Endodermal cell (in vitro differentiated cells): Measurements from ENCODE around the gene TECTA. TPM values are rescaled to one million over a fixed set of nuclear protein-coding genes. Genes with fewer than 3 reads are reported as not detected.

ENCODE experiments used
- DNase-seq: peaks from one replicate; pipeline ENCODE4 v3.0.0-alpha.2; 2017
- H3K27ac ChIP-seq: 2 replicates; pipeline ENCODE4 v1.5.1; 2013; ENCODE audit warnings: mild to moderate bottlenecking, low read depth, low read length, moderate library complexity
- H3K27me3 ChIP-seq: 2 replicates; pipeline ENCODE4 v1.6.1; 2013; ENCODE audit warnings: mild to moderate bottlenecking, low read length, moderate library complexity; ENCODE audit not compliant: insufficient read depth, control insufficient read depth, poor library complexity, severe bottlenecking
- H3K36me3 ChIP-seq: 2 replicates; pipeline ENCODE4 v1.7.0; 2013; ENCODE audit warnings: mild to moderate bottlenecking, low read length, moderate library complexity; ENCODE audit not compliant: control insufficient read depth, insufficient read depth
- H3K4me1 ChIP-seq: one replicate; pipeline ENCODE4 v1.7.0; 2013; ENCODE audit warnings: low read length; ENCODE audit not compliant: control insufficient read depth, insufficient read depth
- H3K4me3 ChIP-seq: 2 replicates; pipeline ENCODE4 v1.5.1; 2013; ENCODE audit warnings: mild to moderate bottlenecking, low read length, moderate library complexity
- H3K9ac ChIP-seq: 2 replicates; pipeline ENCODE4 v1.6.1; 2013; ENCODE audit warnings: mild to moderate bottlenecking, low read length, moderate library complexity; ENCODE audit not compliant: poor library complexity, severe bottlenecking; ENCODE audit errors: extremely low read depth
- H3K9me3 ChIP-seq: 2 replicates; pipeline ENCODE4 v1.6.1; 2013; ENCODE audit warnings: mild to moderate bottlenecking, low read length, moderate library complexity; ENCODE audit not compliant: control insufficient read depth
- H3K27ac Mint-ChIP-seq: 2 replicates; pipeline ENCODE4 v1.8.0; 2020; ENCODE audit warnings: mixed read lengths
- H3K27me3 Mint-ChIP-seq: 2 replicates; pipeline ENCODE4 v1.8.0; 2021; ENCODE audit warnings: mild to moderate bottlenecking, mixed read lengths; ENCODE audit not compliant: insufficient read depth
- H3K36me3 Mint-ChIP-seq: 2 replicates; pipeline ENCODE4 v1.8.0; 2020; ENCODE audit warnings: low read depth, mixed read lengths
- H3K4me1 Mint-ChIP-seq: 2 replicates; pipeline ENCODE4 v1.8.0; 2020; ENCODE audit warnings: mixed read lengths
- H3K4me3 Mint-ChIP-seq: 2 replicates; pipeline ENCODE4 v1.8.0; 2020; ENCODE audit warnings: mild to moderate bottlenecking, moderate library complexity, mixed read lengths
- H3K9me3 Mint-ChIP-seq: 2 replicates; pipeline ENCODE4 v1.8.0; 2020; ENCODE audit warnings: mild to moderate bottlenecking, mixed read lengths
- WGBS, 2 experiments: methylation state at CpG; one replicate each; pipeline versions ENCODE4 v1.1.5 to v1.1.7; 2013; ENCODE audit warnings: missing lambda C conversion rate in 2 of 2, mixed read lengths in 1 of 2; ENCODE audit not compliant: insufficient coverage in 1 of 2, insufficient read length in 1 of 2; 5-methylcytosine and 5-hydroxymethylcytosine counted together
- total RNA-seq, 2 donors: library from RNA; stranded (reverse); fragmentation: NEBNext Ultra II Directional in 1 of 2; extraction: Animal tissue kit (Norgen Biotek cat#: 25700) in 1 of 2; gene quantifications; 2 replicates in 1 of 2; 3 replicates in 1 of 2; pipeline ENCODE4 v1.2.1, GENCODE V29; 2021
- TF ChIP-seq, protein P1 (sequence below): fragments of 200-600 bp; sonication (generic); conservative IDR thresholded peaks from 2 replicates; pipeline ENCODE4 v1.5.0; 2021; ENCODE audit warnings: antibody characterized with exemption, mild to moderate bottlenecking

The TECTA gene
- total RNA-seq, 2 donors from 2014 or later, result 1.4 to 2.2 TPM

DNA sequence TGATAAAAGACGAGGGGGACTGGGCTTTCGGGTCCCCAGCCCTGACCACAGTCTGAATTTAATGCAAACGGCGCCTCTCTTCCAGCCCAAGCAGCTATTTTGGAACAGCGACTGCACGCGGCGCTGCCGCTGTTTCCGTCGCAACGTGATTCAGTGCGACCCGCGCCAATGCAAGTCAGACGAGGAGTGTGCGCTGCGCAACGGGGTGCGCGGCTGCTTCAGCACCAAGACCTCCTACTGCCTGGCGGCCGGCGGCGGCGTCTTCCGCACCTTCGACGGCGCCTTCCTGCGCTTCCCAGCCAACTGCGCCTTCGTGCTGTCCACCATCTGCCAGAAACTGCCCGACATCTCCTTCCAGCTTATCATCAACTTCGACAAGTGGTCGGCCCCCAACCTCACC lies 56.7 kb downstream of the TECTA start:
- Histone ChIP-seq H3K9me3 (no peaks in the 10 kb centered on the region), H3K27me3 (no peaks in the 10 kb centered on the region), H3K9ac (no peak overlapping the region), H3K4me1 (no peaks in the 10 kb centered on the region), H3K27ac (no peak overlapping the region), H3K4me3 (no peak overlapping the region), H3K36me3 (no peaks in the 10 kb centered on the region)
- Mint-ChIP-seq H3K4me3 (no peak overlapping the region), H3K27me3 (peaks cover 2% of the 10 kb centered on the region), H3K36me3 (no peaks in the 10 kb centered on the region), H3K9me3 (no peaks in the 10 kb centered on the region), H3K27ac (no peak overlapping the region), H3K4me1 (no peaks in the 10 kb centered on the region)
- DNase-seq, result no peak
- TF ChIP-seq, protein P1, sequence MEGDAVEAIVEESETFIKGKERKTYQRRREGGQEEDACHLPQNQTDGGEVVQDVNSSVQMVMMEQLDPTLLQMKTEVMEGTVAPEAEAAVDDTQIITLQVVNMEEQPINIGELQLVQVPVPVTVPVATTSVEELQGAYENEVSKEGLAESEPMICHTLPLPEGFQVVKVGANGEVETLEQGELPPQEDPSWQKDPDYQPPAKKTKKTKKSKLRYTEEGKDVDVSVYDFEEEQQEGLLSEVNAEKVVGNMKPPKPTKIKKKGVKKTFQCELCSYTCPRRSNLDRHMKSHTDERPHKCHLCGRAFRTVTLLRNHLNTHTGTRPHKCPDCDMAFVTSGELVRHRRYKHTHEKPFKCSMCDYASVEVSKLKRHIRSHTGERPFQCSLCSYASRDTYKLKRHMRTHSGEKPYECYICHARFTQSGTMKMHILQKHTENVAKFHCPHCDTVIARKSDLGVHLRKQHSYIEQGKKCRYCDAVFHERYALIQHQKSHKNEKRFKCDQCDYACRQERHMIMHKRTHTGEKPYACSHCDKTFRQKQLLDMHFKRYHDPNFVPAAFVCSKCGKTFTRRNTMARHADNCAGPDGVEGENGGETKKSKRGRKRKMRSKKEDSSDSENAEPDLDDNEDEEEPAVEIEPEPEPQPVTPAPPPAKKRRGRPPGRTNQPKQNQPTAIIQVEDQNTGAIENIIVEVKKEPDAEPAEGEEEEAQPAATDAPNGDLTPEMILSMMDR, result no peak
- WGBS, 2 experiments, result 95 to 96% methylated on average over 33 to 36 of the region's 36 CpGs

GRCh38 chr11:121159741-121160140 lies 58.7 kb downstream of the TECTA start:
- Histone ChIP-seq H3K9ac (no peak overlapping the region), H3K27me3 (no peaks in the 10 kb centered on the region), H3K9me3 (no peaks in the 10 kb centered on the region), H3K27ac (no peak overlapping the region), H3K4me3 (no peak overlapping the region), H3K36me3 (no peaks in the 10 kb centered on the region), H3K4me1 (no peaks in the 10 kb centered on the region)
- Mint-ChIP-seq H3K4me1 (no peaks in the 10 kb centered on the region), H3K36me3 (no peaks in the 10 kb centered on the region), H3K27ac (no peak overlapping the region), H3K4me3 (no peak overlapping the region), H3K9me3 (no peaks in the 10 kb centered on the region), H3K27me3 (no peaks in the 10 kb centered on the region)
- 85 to 94% methylated on average over 2 to 3 of the region's 3 CpGs for WGBS, 2 experiments
- DNase-seq, result no peak
- TF ChIP-seq, protein P1, result no peak

- TF ChIP-seq, protein P1, result no peak
- H3K36me3 Mint-ChIP-seq, result no peaks in the 10 kb centered on the region
- DNase-seq, result no peak
- Histone ChIP-seq H3K27me3 (no peaks in the 10 kb centered on the region), H3K4me1 (no peaks in the 10 kb centered on the region), H3K4me3 (no peak overlapping the region), H3K27ac (no peak overlapping the region), H3K9ac (no peak overlapping the region), H3K36me3 (no peaks in the 10 kb centered on the region), H3K9me3 (no peaks in the 10 kb centered on the region)
- 94% methylated on average over 2 to 3 of the region's 5 CpGs for WGBS, 2 experiments
- peaks cover 1% of the 10 kb centered on the region for H3K27me3 Mint-ChIP-seq
- no peak overlapping the region for H3K4me3 Mint-ChIP-seq
- no peaks in the 10 kb centered on the region for H3K4me1 Mint-ChIP-seq
- H3K27ac Mint-ChIP-seq, result no peak overlapping the region
- no peaks in the 10 kb centered on the region for H3K9me3 Mint-ChIP-seq
Observed at GRCh38 chr11:121161349-121161917, 60.4 kb downstream of the TECTA start.
